HL-60/S4 treated with phorbol 12-myristate 13-acetate at 8.2 ng/mL for 4 days and 3 days (cell line): ENCODE data around the gene GALNT17.

ENCODE experiments used
- in situ Hi-C: fragments of 300-500 bp; cut with MboI; formaldehyde crosslinking; loops from 2 replicates; pipeline ENCODE4 v1.15.0; 2022; ENCODE audit warnings: low sequenced_read_pairs

Gene GALNT17

DNA sequence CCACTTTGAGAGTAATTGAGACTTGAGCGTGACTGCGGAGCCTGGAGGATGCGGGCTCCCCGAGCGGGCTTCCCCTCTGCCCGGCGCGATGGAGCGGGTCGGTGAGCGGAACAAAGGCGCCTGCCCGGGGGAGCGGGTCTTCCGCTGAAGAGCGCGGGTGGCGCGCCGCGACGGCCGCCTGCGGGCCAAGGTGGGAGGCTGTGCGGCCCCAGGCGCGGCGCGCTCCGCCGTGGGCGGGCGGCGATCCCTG, at the start of gene GALNT17:
GALNT17 (plus strand) TSS at position 18 of the 250 bp plus-strand sequence.
- in situ Hi-C loops: no loop called here

GRCh38 chr7:71095266-71095860, 36.6 kb upstream of the GALNT17 start:
- in situ Hi-C loops: no loop called here

DNA sequence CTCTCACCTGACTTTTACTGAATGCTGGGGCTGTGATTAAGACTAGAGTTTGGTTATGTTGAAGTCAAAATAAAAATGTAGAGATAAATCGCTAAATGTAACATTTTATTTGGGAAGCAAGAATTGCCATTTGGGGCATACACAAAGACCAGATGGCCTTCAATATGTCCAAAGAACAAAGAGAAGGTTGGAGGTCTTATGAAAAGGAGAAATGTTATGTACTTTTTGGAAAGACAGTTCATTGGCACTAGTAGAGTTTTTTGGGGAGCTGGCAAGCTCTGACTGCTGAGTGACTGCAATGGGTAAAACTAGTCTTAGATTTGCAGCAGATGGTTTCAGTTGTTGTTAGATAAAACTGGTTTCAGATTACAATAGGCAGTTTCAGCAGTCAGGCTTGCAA, 35.6 kb upstream of the GALNT17 start:
- in situ Hi-C loops: no loop called here

DNA sequence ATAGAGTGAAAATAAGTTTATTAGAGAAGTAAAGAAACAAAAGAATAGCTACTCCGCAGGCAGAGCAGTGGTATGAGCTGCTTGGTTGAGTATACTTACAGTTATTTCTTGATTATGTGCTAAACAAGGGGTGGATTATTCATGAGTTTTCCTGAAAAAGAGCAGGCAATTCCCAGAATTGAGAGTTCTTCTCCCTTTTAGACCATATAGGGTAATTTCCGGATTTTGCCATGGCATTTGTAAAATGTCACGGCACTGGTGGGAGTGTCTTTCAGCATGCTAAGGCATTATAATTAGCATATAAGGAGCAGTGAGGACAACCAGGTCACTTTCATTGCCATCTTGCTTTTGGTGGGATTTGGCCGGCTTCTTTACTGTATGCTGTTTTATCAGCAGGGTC, 25.7 kb upstream of the GALNT17 start:
- in situ Hi-C loops: no loop called here

GRCh38 chr7:71112436-71112835, 19.5 kb upstream of the GALNT17 start:
- in situ Hi-C loops: no loop called here

- in situ Hi-C loops: no loop called here
Observed at GRCh38 chr7:71120096-71120495, 11.8 kb upstream of the GALNT17 start.

GRCh38 chr7:71129126-71129525, 2.8 kb upstream of the GALNT17 start:
- in situ Hi-C loops: no loop called here

GRCh38 chr7:71130031-71130679, 1.8 kb upstream of the GALNT17 start:
- in situ Hi-C loops: no loop called here

DNA sequence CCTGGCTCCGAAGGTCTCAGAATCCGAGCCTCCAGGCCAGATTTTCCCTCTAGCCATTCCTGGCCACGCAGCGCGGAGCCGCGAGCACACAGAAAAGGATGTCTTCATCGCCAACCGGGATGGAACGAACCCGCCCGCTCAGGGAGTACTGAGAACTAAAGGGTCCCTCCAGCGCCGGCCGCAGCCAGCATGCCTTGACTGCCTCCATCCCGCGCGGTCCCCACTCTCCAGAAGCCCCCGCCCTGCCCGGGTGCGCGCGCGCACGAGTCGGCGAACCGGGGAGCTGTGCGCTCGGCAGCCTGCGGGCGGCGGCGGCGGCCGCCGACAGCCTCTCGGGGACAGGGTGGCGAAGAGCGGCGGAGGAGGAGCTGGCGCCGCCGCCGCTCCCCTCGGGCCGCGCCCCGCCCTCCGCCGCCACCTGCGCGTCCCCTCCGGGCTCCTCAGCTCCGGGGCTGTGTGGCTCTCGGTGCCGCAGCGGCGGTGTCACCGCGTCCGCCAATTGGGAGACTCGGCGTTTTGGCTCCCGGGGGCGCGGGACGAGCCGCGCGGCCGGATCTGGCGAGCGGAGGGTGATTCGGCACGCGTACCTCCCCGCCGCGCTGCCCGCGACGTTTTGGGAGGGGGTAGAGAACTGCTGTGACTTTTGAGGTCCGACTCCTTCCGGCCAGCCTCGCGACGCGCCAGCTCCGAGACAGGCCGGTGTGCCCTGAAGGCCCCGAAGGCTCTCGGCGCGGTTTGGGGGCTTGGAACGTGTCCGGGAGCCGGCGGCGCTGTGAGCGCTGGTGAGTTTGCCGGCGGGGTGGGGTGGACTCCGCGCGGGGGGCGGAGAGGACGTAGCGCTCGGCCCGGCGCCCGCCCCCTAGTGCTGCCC, 453 bp upstream of the GALNT17 start:
- in situ Hi-C loops: no loop called here

- in situ Hi-C loops: no loop called here
Observed at GRCh38 chr7:71132377-71133231, 660 bp downstream of the GALNT17 start.

DNA sequence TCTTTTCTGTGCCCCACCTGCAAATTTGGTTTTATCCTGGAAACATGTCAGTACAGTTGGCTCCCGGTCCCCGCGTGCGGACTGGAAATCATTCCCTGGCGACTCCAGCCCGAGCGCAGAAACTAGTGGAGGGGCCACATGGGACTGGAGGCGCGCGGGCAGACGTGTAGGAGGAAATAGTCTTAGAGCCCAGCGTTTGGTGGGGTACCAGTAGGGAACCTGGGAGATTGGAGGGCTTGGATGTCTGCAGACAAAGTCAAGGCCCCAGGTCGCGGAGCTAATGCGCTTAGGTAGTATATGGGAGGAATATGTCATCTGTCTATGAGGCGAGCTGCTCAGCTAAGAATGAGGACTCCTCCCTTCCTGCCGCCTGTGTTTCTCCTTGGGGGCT, 1.3 kb downstream of the GALNT17 start:
- in situ Hi-C loops: no loop called here

DNA sequence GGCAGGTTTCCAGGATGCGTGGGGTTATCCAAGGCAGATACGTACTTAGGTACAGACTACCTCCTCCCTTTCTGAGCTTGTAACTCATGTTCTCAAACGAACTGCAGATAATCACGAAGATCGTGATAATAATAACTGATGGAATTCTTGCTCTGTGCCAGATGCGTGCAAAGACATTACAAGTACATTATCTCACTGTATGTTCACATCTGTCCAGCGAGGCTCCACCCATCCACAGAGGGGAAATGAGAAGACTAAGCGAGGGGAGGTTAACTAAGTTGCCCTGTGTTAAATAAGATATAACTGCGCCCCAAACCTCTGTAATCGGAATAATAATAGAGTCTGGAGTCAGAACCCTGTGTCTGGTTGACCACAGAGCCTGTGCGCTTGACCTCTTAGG, 1.9 kb downstream of the GALNT17 start:
- in situ Hi-C loops: no loop called here

DNA sequence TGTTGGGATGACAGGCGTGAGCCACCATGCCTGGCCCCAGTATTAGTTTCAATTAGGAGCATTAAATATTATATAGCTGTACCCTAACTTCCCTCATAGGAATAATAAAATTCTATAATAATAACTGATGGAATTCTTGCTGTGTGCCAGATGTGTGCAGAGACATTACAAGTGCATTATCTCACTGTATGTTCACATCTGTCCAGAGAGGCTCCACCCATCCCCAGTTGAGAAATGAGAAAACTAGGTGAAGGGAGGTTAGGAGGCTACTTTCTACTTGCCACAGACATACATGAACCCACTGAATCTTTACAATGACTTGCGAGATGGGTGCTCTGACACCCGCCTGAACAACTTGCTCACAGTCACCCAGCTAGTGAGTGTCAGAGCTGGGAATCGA, 3.2 kb downstream of the GALNT17 start:
- in situ Hi-C loops: no loop called here

GRCh38 chr7:71135663-71136062, 3.7 kb downstream of the GALNT17 start:
- in situ Hi-C loops: no loop called here

DNA sequence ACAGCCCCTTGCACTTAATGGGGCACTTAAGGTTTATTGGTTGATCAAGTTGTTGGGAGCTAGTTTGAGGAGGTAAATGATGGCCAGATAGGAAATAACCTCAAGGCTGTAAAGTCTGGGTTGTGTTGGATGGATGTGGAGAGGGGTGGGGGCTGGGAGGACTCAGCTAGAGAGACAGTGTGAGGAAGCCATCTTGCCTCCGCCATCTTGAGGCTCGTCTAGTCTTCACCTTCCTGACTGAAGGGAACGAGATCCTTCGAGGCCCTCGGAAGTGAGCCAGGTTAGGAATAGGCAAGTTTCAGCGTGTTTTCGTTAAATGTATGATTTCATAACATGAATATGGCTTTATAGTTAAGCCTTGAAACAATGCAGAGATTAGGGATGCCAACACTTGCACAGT, 5.5 kb downstream of the GALNT17 start:
- in situ Hi-C loops: no loop called here

DNA sequence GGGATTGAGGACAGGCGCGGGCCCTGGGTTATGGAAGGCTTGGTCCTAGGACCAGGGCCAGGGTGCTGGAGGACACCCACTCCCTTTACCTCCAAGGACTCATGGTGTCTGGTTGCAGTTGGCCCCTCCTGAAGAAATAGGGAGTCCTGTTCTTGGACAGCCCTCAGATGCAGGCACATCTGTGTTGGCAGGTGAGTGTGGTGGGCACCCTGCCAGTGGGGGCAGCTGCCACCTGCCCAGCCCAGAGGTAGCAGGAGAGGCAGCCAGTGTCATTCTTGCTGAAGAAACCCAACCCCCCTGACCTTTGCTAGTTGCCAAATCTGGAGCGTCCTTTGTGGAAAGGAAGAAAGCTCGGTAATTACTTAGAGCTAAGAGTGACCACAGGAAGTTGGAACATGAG, 8.3 kb downstream of the GALNT17 start:
- in situ Hi-C loops: no loop called here

DNA sequence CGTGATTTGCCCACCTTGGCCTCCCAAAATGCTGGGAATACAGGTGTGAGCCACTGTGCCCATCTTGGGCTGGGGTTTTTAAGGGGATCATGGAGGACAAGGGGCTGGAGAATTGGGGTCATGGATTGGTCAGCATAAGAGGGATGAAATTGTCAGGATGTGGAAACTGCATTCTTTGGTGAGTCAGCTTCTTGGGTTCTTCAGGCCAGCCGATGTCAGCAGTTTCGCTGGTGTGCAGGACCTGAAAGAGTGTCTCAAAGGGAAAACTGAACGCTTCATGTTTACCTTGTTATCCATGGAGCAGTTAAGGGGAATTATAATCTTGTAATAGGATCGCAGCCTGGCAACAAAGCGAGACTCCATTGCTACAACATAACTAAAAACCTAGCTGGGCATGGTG, 13.0 kb downstream of the GALNT17 start:
- in situ Hi-C loops: no loop called here

DNA sequence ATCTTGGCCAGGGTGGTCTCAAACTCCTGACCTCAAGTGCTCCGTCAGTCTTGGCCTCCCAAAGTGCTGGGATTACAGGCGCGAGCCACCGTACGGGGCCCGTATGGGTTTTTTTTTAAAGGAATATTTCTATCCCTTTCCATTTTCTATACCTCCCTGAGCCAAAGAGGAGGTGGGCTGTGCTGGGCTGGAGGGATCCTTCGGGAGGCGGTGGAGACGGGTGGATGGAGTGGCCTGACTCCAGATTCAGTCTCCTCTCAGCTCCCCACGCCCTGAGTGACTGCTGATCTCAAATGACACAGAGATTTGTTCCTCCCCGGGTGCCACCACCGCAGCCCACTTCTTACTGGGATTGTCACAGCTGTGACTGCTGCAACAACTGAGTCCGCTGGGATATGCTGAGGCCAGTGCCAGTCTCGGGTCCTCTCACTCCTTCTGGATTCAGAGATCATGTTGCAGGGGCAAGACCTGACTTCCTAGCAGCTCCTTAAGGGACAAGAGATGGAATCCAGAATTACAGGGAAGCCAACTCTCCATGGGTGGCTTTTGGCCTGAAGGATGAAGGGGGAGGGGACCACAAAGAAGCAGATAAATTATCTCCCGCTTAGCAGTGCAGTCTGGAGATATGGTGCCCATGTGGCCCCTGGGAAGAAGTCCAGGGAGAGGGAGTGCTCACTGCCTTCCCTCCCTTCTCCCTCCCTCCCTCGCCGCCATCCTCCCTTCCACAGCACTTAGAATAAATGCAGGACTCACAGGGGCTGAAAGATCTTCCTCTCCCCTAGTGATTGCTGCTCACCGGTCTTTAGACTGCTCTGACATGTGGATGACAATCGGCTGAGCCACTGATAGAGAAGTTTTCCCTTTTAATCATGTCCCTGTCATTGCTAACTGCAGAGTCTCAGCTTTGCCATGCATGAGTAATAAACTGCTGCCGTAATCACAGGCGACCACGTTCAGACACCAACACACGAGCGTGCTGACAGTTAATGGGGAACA, 14.3 kb downstream of the GALNT17 start:
- in situ Hi-C loops: no loop called here

GRCh38 chr7:71148098-71148497, 16.2 kb downstream of the GALNT17 start:
- in situ Hi-C loops: no loop called here

GRCh38 chr7:71155236-71155635, 23.3 kb downstream of the GALNT17 start:
- in situ Hi-C loops: no loop called here
